Esophagus muscularis mucosa (tissue), 4 donors: ENCODE data around the gene PXDN.

Experiments used
- EP300 ChIP-seq: sonication (generic); formaldehyde crosslinking; IDR thresholded peaks from one replicate; pipeline ENCODE4 v1.6.1; 2017; ENCODE audit warnings: antibody characterized with exemption
- POLR2A ChIP-seq: fragments of 450-650 bp; IDR thresholded peaks from one replicate; pipeline ENCODE4 v1.6.1; 2017; ENCODE audit warnings: antibody characterized with exemption, moderate library complexity, mild to moderate bottlenecking, low read depth
- POLR2AphosphoS5 ChIP-seq, 2 donors: sonication (generic); formaldehyde crosslinking; IDR thresholded peaks; one replicate each; pipeline ENCODE4 v1.6.1; 2017; ENCODE audit warnings: antibody characterized with exemption in 2 of 2
- TF ChIP-seq, protein P1 (sequence below), 3 experiments: fragments of 200-600 bp in 2 of 3; fragments of 450-650 bp in 1 of 3; sonication (generic) in 2 of 3; IDR thresholded peaks; one replicate each; pipeline ENCODE4 v1.5.1; 2017 to 2019; ENCODE audit warnings: antibody characterized with exemption in 3 of 3, mild to moderate bottlenecking in 2 of 3, moderate library complexity in 1 of 3

DNA sequence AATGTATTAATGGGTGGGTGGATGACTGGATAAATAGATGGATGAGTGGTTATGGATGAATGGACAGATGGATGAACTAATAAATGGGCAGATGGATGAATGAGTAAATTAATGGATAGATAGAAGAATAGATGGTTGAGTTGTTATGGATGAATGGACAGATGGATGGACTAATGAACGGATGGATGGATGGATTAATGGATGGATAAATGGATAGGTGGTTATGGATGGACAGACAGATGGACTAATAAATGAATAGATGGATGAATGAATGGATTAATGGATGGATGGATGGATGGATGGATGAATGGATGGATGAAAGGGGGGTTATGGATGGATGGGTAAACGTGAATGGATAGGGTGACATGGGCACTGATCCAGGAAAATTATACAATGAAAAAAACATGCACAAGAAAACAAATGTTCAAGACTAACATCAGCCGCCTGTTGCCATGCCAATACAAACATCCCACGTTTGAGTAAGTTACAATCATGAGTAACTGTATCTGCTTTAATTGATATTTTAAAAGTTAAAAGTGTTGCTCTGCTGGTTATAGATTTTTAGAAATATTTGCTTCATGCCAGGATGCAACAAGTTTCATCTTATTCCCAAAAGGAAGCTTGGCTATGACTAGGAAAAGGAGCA lies 20.8 kb downstream of the PXDN start:
- TF ChIP-seq POLR2A (no peak), EP300 (no peak), POLR2AphosphoS5 (IDR thresholded peaks at IDR 0.05) (no peak)
- TF ChIP-seq, protein P1, sequence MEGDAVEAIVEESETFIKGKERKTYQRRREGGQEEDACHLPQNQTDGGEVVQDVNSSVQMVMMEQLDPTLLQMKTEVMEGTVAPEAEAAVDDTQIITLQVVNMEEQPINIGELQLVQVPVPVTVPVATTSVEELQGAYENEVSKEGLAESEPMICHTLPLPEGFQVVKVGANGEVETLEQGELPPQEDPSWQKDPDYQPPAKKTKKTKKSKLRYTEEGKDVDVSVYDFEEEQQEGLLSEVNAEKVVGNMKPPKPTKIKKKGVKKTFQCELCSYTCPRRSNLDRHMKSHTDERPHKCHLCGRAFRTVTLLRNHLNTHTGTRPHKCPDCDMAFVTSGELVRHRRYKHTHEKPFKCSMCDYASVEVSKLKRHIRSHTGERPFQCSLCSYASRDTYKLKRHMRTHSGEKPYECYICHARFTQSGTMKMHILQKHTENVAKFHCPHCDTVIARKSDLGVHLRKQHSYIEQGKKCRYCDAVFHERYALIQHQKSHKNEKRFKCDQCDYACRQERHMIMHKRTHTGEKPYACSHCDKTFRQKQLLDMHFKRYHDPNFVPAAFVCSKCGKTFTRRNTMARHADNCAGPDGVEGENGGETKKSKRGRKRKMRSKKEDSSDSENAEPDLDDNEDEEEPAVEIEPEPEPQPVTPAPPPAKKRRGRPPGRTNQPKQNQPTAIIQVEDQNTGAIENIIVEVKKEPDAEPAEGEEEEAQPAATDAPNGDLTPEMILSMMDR (IDR thresholded peaks at IDR 0.05) = no peak
